Hepatocyte (in vitro differentiated cells): ENCODE data around the gene C1orf198.

ENCODE experiments used
- CTCF ChIP-seq: fragments of 200-600 bp; sonication (generic); IDR thresholded peaks from 2 replicates; pipeline ENCODE4 v1.5.1; 2016; ENCODE audit warnings: antibody characterized with exemption, mild to moderate bottlenecking; ENCODE audit not compliant: poor library complexity
- EZH2 ChIP-seq: fragments of 200-600 bp; sonication (generic); IDR thresholded peaks from 2 replicates; pipeline ENCODE4 v1.6.1; 2016; ENCODE audit warnings: antibody characterized with exemption, mild to moderate bottlenecking, borderline replicate concordance
- EZH2phosphoT487 ChIP-seq: fragments of 200-600 bp; sonication (generic); IDR thresholded peaks from one replicate; pipeline ENCODE4 v1.6.1; 2018; ENCODE audit warnings: antibody characterized with exemption, mild to moderate bottlenecking, low read depth, moderate library complexity; ENCODE audit not compliant: unreplicated experiment, severe bottlenecking

- no peak for TF ChIP-seq CTCF
- no peak for TF ChIP-seq EZH2phosphoT487
- no peak for TF ChIP-seq EZH2
Measured at GRCh38 chr1:230834292-230834691, 34.0 kb downstream of the C1orf198 start.
